Upper lobe of right lung (tissue), 1 donor: Measurements from ENCODE around the gene GRIN1. TPM values are rescaled to one million over a fixed set of nuclear protein-coding genes. Genes with fewer than 3 reads are reported as not detected.

Experiments used
- ATAC-seq: fragments of 200-7000 bp; cut with Tn5 transposase; one replicate; pipeline ENCODE4 v1.9.1; 2020; ENCODE audit warnings: mild to moderate bottlenecking, moderate library complexity
- DNase-seq: peaks from one replicate; pipeline ENCODE4 v3.0.0-alpha.2; 2020
- H3K27ac ChIP-seq: fragments of 200-600 bp; one replicate; pipeline ENCODE4 v1.8.0; 2022
- H3K27me3 ChIP-seq: fragments of 200-600 bp; one replicate; pipeline ENCODE4 v1.8.0; 2022; ENCODE audit warnings: mild to moderate bottlenecking
- H3K36me3 ChIP-seq: fragments of 200-600 bp; one replicate; pipeline ENCODE4 v1.8.0; 2022
- H3K4me1 ChIP-seq: fragments of 200-600 bp; one replicate; pipeline ENCODE4 v1.8.0; 2022
- H3K4me3 ChIP-seq: fragments of 200-600 bp; one replicate; pipeline ENCODE4 v1.8.0; 2022; ENCODE audit warnings: mild to moderate bottlenecking
- H3K9me3 ChIP-seq: fragments of 200-600 bp; one replicate; pipeline ENCODE4 v1.8.0; 2022
- CTCF ChIP-seq: fragments of 200-600 bp; IDR thresholded peaks from one replicate; pipeline ENCODE4 v1.8.0; 2022; ENCODE audit warnings: antibody characterized with exemption
- intact Hi-C: fragments of 100-400 bp; cut with DNase I; formaldehyde crosslinking; loops from one replicate; pipeline ENCODE4 v1.11.0; 2022
- total RNA-seq: library from RNA; stranded (reverse); fragmentation: NEBNext Ultra II Directional; extraction: Animal tissue kit (Norgen Biotek cat#: 25700); gene quantifications from one replicate; pipeline ENCODE4 v1.2.1, GENCODE V29; 2021
- donor health status: DM: no; HTN: yes; CAD: no; lungs with severe emphysema.

GRIN1 gene
- total RNA-seq, 1 donor from 2014 or later: 0.64 TPM

DNA sequence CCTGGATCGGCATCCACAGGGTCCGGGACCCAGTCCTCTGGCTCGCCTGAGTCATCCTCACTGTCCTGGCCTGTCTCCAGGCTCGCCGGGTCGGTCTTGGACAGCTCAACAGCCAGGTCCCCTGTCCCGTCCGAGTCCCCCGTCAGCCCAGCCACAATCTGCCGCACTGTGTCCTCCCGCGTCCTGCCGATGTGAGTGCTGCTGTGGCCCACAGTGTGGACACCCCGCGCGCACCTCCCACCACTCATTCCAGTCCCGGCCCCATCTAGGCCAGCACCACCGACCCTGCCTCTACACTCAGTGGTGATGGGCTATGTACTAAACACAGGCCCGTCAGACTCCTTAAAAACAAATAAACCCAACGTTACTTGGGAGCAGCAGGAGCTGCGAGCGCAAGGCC lies 42.7 kb downstream of the GRIN1 start:
- intact Hi-C loops: no loop called here

GRCh38 chr9:137182836-137183235 lies 43.9 kb downstream of the GRIN1 start:
- H3K4me3 ChIP-seq: no peak overlapping the region
- peaks cover 19% of the 10 kb centered on the region for H3K4me1 ChIP-seq
- no peak overlapping the region for H3K27ac ChIP-seq
- no peaks in the 10 kb centered on the region for H3K27me3 ChIP-seq
- no peaks in the 10 kb centered on the region for H3K9me3 ChIP-seq
- DNase-seq (no peak), ATAC-seq (no peak)
- peaks cover 73% of the 10 kb centered on the region for H3K36me3 ChIP-seq
- intact Hi-C loops: no loop called here
- no peak for TF ChIP-seq CTCF

More for the DNA sequence above, 42.7 kb downstream of the GRIN1 start:
- Histone ChIP-seq H3K36me3 (peaks cover 70% of the 10 kb centered on the region), H3K27me3 (no peaks in the 10 kb centered on the region), H3K4me3 (no peak overlapping the region), H3K4me1 (peaks cover 8% of the 10 kb centered on the region), H3K9me3 (no peaks in the 10 kb centered on the region), H3K27ac (no peak overlapping the region)
- DNase-seq: no peak
- ATAC-seq: no peak
- TF ChIP-seq CTCF: no peak

DNA sequence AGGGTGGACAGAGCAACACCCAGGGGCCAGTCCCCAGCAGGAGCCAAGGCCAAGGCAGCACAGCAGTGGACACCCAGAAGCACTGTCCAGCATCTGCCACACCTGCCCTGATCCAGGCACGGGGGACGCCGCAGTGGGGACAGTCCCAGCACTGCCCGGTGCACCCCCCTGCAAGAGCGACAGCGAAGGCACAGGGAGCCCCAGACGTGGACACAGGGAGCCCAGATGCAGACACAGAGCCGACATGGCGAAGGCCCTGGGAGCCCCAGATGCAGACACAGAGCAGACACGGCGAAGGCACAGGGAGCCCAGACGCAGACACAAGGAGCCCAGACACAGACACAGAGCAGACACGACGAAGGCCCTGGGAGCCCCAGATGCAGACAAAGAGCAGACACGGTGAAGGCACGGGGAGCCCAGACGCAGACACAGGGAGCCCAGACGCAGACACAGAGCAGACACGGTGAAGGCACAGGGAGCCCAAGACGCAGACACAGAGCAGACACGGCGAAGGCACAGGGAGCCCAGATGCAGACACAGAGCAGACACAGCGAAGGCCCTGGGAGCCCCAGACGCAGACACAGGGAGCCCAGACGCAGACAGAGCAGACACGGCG lies 45.1 kb downstream of the GRIN1 start:
- no peaks in the 10 kb centered on the region for H3K9me3 ChIP-seq
- peaks cover 20% of the 10 kb centered on the region for H3K4me1 ChIP-seq
- H3K27ac ChIP-seq: no peak overlapping the region
- TF ChIP-seq CTCF: no peak
- no peak overlapping the region for H3K4me3 ChIP-seq
- H3K36me3 ChIP-seq: peaks cover 63% of the 10 kb centered on the region
- DNase-seq (no peak), ATAC-seq (no peak)
- intact Hi-C loops: no loop called here
- no peaks in the 10 kb centered on the region for H3K27me3 ChIP-seq

DNA sequence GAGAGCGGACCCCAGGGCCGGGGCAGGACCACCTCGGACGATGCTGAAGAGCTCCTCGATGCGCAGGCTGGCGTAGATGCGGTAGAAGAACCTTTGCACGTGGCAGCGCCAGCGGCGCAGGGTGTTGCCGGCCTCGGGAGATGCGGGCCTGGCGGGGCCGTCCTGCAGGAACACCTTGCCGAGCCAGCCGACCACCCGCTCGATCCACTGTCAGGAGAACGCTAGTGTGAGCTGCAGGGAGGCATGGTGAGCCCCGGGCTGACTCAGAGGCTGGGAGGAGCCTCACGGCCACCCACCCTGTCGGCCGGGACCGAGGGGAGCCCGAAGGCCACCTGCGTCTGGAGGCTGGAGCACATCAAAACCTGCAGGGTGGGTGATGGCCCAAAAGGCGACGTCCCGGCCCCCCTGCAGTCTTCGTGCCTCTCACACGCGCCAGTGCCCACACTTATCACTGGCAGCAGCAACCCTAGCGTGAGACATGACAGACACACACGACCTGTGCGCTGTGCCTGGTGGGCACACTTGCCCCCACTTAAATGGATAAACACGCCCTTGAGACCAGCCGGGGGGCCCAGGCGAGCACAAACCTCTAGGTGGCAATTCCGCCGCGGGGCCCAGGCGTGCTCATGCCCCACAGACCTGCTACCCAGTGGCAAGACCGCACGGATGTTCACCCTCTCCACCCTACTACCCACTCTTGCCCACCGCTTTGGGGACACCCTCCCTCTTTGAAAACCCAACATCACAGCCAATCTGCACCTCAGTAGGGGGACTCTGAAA lies 46.1 kb downstream of the GRIN1 start:
- TF ChIP-seq CTCF: no peak
- ATAC-seq (no peak), DNase-seq (no peak)
- no peaks in the 10 kb centered on the region for H3K27me3 ChIP-seq
- peaks cover 30% of the 10 kb centered on the region for H3K4me1 ChIP-seq
- intact Hi-C loops: no loop called here
- no peak overlapping the region for H3K27ac ChIP-seq
- no peaks in the 10 kb centered on the region for H3K9me3 ChIP-seq
- peaks cover 58% of the 10 kb centered on the region for H3K36me3 ChIP-seq
- H3K4me3 ChIP-seq: no peak overlapping the region

- H3K36me3 ChIP-seq: peaks cover 58% of the 10 kb centered on the region
Observed at GRCh38 chr9:137185921-137186320, 47.0 kb downstream of the GRIN1 start.

More at GRCh38 chr9:137185921-137186320, 47.0 kb downstream of the GRIN1 start:
- intact Hi-C loops: no loop called here
- TF ChIP-seq CTCF: no peak
- no peak overlapping the region for H3K4me3 ChIP-seq
- peaks cover 34% of the 10 kb centered on the region for H3K4me1 ChIP-seq
- no peak for ATAC-seq
- DNase-seq: no peak
- no peak overlapping the region for H3K27ac ChIP-seq
- H3K27me3 ChIP-seq: no peaks in the 10 kb centered on the region
- no peaks in the 10 kb centered on the region for H3K9me3 ChIP-seq
